ENCODE measurements around the gene ZNF148.
"Not testable (repeated sequence)": the region's sequence is repeated elsewhere in the genome, so short reads cannot be mapped to it uniquely, and the experiment has no call there.

Gene ZNF148

DNA sequence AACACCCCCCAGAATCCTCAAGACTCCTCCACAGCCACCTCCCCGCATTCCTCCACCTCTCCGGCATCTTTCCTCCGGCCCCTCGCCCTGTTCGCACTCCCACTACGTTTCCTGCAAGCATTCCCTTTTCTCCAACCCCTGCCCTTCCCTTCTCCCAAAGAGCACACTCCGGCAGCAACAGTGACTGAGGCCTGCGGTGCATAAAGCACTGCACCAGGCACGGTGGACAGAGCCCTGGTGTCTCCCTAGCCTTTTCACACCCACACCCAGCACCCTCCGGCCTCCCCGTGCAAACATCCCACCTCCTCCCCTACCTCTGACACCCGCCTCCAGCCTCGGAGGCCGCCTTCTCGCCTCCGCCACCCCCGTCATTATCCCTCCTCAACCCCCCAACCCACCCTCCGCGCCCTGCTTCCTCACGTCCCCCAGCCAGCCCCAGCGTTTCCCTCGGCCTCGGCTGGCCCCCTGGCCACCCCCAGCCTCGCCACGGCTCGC lies 577 bp downstream of the ZNF148 start:
- DNase-seq (ENCODE audit: low spot score): peak; percentile 77

DNA sequence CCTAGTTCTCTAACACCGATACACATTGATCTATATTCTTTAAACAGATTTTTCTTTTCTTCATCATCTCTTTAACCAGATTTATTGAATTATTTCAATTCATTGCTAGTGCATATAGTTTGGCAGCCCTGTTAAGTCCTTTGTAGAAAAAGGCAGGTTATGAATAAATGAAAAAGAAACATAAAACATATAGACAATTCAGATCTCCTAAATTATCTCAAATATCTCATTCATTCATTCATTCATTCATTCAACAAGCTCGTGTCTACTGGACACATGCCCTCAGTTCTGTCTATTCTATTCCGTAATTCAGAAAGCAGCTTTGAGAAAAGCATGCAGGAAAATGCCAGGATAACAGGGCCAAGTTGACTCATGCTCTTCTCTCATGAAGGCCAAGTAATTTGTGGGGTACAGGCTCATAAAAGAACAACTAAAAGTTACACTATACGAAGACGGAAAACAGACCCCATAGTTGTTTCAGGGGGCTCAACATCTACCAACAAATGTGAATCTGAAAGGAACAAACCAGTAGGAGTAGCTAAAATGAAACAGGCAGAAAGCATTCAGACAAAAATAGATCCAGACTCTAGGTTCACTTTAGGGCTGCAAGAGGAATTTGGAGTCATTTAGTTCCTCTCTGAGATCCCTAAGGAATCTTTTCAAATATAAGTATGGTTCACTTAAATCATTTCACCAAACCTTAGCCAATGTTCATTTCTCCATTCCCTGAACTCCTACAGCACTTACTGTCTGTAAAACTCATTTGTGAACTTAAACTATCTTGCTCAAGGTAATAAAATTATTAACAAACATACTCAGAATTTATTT lies 7.5 kb downstream of the ZNF148 start:
- DNase-seq (ENCODE audit: low spot score): no peak

DNA sequence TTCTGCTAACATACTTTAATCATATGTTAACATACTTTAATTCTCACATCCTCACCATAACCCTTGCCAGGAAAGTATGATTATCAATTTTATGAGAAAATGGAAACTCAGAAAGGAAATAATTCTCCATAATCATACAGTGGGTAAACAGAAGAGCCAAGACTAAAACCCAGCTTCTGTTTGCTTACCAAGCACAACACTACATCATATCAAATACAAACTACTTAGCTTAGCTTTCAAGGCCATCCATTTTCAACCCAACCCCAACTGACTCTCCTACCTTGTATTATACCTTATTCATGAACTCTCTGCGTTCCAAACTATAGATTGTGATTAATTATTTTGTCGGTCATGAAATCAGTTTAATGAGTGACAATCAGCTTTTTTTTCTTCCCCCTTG lies 9.0 kb downstream of the ZNF148 start:
- no peak for DNase-seq (ENCODE audit: low spot score)

DNA sequence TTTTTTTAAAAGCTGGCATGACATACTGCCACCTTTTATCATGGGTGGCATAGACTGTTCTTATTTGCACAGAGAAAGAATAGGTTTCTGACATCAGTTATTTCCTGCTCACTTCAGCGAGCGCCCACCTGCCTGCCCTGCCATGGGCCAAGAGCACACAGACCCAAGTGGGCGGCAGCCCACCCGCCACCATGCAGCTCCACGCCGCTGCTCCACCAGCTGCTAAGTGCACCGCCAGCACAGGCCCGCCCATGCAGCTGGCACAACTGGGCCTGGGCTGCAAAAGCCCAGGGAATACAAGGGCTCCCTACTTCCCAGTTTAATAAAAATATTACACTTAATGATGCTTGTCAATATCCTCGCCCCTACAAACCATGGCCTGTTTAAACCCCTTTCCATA lies 15.4 kb downstream of the ZNF148 start:
- no peak for DNase-seq (ENCODE audit: low spot score)

DNA sequence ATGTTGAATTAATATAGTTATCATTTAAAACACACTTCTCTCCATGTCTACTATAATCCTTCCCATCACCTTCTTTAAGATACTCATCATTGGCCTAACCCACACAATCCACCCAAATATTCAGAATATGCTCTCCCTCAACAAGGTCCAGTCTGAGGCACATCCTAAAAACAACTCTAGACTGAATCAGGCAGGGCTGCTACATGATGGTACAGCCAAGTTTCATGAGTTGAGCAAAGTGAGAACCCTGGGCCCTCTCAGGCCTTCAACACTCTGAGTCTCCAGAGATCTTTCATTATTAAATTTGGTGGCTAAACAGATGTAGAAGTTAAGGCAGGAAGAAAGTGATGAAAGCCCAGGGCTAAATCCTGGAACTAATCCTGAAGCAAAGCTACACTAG lies 16.2 kb downstream of the ZNF148 start:
- DNase-seq (ENCODE audit: low spot score): no peak

DNA sequence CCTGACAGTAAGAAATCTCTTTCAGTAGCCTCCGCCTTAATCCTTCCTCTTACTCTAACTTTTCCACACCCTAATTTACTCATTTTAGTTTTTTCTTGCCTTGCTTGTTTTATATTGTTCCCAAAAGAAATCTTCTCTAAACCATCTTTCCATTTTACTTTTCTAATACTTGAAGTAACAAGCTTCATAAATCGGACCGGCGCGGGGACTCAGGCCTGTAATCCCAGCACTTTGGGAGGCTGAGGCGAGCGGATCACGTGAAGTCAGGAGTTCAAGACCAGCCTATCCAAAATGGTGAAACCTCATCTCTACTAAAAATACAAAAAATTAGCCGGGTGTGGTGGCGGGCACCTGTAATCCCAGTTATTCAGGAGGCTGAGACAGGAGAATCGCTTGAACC lies 17.3 kb downstream of the ZNF148 start:
- no peak for DNase-seq (ENCODE audit: low spot score)

DNA sequence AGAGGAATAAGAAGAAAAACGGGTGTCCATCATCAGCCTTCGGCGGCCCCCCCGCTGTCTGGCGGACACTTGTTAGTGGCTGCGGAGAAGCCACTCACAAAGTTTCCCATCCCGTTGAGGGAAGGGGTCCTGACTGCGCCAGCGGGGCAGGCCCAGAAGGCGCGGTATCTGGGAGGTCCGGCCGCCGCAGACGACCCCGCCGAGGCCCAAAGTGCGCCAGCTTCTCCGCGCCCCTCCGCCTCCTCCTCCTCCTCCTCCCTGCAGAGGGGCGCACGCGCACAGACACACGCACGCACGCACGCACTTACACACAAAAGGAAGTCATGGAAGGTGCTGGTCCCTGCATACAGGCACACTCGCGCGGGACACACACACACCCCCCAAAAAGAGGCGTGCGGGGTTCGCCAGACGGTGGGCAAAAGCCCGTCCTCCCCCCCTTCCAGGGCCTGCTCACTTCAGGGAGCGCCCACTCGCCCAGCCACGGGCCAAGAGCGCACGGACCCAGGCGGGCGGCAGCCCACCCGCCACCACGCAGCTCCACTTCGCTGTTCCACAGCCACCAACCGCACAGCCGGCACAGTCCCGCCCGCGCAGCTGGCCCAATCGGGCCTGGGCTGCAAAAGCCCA lies 18.0 kb downstream of the ZNF148 start:
- no peak for DNase-seq (ENCODE audit: low spot score)

DNA sequence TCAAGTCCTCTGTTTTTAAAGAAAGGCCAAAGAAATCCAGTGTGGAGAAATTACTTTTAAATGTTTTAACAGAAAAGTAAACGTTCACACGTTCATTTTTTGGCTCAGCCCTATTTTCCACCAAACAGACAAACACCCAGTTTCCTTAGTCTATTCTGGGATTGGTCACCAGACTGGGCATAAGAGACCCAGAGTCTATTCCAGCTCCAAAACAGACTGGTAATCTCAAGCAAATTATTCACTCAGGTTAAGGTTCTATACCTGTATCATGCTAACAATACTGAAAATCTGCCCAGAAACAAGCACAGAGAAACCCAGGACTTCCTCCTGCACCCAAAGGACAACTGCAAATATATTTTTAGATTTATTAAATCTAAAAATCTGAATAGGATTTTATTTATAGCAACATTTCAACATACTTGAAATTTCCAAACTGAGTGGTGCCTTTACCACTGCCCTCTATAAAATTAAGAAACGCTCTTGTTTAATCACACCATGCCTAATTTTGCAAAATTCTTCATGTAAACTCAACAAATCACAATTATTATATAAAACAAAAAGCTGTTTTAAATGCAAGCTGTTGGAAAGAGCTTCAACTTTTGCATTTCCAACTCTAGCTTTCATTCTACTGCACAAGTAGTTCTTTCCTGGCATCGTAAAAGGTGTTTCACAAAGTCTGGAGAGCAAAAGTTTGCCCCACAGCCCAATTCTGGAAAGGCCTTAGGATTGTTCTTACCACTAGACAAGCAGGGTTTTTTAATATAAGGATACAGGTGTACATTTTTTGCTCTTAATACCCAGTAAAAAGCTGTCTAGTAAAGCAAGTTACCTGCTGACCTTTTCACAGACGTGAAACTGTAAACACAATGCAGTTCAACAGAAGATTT lies 18.7 kb downstream of the ZNF148 start:
- no peak for DNase-seq (ENCODE audit: low spot score)

DNA sequence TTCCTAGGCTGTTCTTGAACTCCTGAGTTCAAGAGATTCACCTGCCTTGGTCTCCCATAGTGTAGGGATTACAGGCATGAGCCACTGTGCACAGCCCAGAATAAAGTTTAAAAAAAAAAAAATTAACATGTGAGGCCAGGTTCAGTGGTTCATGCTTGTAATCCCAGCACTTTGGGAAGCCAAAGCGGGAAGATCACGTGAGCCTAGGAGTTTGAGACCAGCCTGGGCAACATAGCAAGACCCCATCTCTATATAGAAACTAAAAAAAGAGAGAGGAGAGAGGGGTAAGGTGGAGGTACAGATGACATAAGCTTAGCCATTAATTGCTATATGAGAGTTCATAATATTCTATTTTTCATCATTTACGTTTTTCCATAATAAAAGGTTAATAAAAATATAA lies 21.5 kb downstream of the ZNF148 start:
- no peak for DNase-seq (ENCODE audit: low spot score)

DNA sequence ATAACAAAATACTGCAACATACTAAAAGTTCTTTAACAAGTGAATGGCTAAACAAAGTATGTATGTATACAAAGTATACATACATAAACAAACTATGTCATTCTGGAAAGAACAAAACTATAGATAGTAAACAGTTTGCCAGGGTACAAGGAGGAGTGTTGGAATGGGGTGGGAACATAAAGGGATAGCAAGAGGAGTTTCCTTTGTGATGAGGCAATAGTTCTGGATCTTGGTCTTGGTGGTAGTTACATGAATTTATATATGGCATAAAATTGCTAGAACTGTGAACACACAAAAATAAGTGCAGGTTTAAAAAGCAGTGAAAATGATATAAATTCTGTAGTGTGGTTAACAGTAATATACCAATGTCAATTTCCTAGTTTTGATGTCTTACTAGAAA lies 22.0 kb downstream of the ZNF148 start:
- DNase-seq (ENCODE audit: low spot score): no peak

DNA sequence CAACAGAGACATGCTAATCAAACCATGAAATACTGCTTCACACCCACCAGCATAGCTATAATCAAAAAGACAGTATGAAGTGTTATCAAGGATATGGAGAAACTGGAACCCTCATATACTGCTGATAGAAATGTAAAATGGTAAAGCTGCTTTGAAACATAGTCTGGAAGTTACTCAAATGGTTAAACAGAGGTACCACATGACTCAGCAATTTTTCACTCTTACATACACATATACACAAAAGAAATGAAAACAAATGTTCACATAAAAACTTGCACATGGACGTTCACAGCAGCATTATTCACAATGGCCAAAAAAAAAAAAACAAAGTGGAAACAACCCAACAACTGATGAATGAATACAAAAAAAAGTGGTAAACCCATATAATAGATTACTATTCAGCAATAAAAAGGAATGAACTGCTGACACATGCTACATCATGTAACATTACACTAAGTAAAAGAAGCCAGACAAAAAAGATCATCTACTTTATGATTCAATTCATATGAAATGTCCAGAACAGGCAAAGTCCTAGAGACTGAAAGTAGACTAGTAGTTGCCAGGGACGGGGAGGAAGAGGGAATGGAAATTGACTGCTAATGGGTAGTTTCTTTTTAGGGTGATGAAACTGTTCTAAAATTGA lies 23.2 kb downstream of the ZNF148 start:
- DNase-seq (ENCODE audit: low spot score): no peak

DNA sequence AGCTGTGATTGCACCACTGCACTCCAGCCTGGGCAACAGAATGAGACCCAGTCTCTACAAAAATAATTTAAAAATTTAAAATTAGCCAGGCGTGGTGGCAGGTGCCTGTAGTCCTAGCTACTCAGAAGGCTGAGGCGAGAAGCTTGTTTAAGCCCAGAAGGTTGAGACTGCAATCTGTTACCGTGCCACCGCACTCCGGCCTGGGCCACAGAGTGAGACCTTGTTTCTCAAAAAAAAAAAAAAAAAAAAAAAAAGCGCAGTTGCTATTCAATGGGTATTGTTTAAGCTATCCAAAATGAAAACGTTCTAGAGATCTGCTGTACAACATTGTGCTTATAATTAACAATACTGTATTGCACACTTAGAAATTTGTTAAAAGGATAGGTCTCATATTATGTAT lies 24.0 kb downstream of the ZNF148 start:
- DNase-seq (ENCODE audit: low spot score): no peak

DNA sequence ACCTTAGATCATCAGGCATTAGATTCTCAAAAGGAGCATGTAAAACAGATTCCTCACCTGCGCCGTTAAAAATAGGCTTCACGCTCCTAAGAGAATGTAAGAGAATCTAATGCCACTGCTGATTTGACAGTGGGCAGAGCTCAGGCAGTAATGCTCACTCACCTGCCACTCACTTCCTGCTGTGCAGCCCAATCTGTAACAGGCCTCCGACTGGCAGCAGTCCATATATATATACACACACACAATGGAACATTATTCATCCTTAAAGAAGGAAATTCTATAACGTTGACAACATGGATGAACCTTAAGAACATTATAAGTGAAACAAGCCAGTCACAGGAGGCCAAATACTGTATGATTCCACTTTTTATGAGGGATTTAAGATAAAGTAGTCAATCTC lies 24.5 kb downstream of the ZNF148 start:
- DNase-seq (ENCODE audit: low spot score): no peak

DNA sequence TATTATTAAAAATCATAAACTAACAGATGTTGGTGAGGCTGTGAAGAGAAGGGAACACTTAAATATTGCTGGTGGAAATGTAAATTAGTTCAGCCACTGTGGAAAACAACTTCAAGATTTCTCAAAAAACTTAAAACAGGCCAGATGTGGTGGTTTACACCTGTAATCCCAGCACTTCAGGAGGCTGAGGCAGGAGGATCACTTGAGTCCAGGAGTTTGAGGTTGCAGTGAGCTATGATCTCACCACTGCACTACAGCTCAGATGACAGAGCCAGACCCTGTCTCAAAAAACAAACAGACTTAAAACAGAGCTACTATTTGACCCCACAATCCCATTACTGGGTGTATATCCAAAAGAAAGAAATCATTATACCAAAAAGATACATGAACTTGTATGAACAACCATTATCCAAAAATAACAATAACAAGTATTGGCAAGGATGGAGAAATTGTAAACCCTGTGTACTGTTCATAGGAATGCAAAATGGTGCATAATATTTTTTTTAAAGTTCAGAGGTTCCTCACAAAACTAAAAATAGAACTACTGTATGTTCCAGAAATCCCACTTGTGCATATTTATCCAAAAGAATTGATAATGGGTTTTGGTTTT lies 25.5 kb downstream of the ZNF148 start:
- no peak for DNase-seq (ENCODE audit: low spot score)

DNA sequence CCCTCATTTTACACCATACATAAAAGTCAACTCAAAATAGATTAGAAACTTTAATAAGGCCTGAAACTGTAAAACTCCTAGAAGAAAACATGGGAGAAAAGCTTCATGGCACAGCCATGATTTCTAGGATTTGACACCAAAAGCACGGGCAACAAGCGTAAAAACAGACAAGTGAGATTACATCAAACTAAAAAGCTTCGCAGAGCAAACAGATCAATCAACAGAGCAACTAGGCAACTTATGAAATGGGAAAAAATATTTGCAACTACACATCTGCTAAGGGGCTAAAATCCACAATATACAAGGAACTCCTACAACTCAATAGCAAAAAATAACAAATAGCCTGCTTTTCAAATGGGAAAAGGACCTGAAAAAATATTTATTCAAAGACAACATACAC lies 26.1 kb downstream of the ZNF148 start:
- DNase-seq (ENCODE audit: low spot score): no peak

DNA sequence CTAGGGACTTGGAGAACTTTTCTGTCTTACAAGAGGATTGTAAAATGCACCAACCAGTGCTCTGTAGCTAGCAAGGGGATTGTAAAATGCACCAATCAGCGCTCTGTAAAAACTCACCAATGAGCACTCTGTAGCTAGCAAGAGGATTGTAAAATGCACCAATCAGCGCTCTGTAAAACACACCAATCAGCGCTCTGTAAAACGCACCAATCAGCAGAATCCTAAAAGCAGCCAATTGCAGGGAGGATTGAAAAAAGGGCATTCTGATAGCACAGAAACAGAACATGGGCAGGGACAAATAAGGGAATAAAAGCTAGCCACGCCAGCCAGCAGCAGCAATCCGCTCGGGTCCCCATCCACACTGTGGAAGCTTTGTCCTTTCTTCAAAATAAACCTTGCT lies 31.8 kb downstream of the ZNF148 start:
- DNase-seq (ENCODE audit: low spot score): not testable (repeated sequence)

DNA sequence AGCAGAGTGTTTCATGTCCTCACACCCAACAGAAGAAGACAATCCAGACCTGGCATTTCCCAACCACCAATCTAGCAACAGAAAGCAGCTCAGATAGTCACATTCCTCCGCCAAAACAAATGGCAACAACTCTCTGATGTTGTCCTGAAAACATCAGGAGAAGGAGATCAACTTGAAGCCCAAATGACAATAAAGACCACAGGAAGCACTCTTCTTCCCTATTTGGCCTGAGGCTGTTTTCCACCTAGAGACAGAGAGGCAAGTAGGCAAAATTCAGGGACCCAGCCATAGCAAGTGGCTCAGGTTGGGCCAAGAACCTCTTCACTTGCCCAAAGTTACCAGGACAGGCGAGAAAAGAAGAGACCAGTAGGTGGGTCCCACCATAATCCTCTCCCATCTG lies 35.0 kb downstream of the ZNF148 start:
- no peak for DNase-seq (ENCODE audit: low spot score)

DNA sequence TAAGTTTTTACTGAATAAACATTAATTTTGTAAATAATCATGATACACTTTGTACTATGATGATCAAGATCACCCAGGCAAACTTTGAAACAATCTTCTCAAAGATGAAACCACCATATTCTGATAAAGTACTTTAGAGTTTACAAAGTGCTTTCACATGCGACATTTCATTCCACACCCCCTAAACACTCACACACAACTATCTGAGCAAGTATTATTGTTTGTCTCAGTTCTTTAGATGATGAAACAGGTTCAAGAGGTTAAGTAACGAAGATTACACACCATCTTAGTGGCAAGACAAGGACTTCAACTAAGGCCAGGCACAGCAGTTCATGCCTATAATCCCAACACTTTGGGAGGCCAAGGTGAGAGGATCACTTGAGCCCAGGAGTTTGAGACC lies 37.6 kb downstream of the ZNF148 start:
- DNase-seq (ENCODE audit: low spot score): no peak

DNA sequence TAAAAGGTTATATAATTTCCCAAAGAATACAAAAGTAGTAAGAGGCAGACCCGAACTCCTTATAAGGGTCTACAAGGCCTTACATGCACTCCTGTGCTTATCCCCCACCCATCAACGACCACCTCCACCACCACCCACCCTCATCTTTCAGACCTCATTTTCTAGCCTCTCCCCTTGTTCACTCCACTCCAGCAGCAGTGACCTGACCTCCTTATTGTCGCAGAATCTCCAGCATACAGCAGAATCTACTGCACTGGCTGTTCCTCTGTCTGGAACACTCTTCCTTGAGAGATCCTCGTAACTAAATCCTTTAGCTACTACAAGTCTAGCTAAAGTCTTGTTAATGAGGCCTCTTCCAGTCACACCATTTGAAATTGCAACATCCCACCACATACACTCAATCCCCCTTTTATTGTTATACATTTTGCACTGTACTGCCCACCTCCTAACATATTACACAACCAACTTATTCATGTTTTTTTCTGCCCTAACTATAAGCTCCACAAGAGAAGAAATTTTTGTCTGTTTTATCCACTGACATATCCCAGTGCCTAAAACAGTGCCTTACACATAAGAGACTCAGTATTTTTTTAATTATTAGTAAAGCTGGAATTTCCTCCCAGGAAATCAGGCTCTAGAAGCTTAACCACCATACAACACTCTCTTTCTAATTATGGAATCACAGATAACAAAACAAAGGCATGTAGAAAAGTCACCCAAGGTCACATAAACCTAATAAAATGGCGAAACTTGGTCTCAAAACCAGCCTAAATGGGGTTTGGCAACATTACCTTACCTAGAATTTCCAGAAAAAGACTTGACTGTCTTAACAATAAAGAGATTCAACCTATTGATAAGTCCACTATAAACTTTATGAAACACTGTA lies 40.2 kb downstream of the ZNF148 start:
- no peak for DNase-seq (ENCODE audit: low spot score)

DNA sequence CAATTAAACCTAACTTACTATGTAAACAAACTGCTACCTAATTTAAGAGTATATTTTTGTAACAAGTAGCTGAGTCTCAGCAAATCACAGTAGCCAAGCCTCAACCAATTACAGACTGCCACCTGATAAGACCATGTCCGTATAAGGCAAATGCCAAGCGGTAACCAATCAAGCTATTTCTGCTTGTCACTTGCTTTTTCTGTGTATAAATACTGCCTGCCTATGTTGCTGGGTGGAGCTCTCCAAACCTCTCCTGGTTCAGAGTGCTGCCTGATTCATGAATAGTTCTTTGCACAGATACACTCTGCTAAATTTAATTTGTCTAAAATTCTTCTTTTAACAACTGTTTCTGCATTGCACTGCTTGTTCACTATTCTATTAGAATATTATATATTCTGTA lies 42.6 kb downstream of the ZNF148 start:
- no peak for DNase-seq (ENCODE audit: low spot score)

DNA sequence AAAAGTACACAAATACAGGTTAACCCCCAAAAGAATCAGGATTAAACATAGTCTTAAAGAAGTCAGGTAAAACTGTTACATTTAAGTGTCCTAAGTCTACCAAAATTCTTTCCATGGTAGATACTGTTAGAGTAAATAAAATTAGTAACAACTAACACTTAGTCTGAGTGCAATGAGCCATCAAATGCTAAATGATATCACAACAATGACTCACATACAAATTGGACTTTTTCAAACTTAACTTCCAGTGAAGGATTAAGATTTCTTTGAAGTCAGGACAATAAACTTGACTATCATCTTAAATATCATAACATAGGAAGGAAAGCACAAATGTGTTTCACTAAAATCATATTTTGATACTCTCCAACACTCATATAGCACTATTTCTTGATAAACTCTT lies 43.9 kb downstream of the ZNF148 start:
- DNase-seq (ENCODE audit: low spot score): no peak

All from HuH-7.5 (cell line).